ENCODE measurements around the gene SMPD1.

- TF ChIP-seq CTCF (IDR thresholded peaks at IDR 0.05; ENCODE audit: poor library complexity) (no peak), EZH2phosphoT487 (IDR thresholded peaks at IDR 0.05; ENCODE audit: low read depth, severe bottlenecking, unreplicated experiment) (no peak), EZH2 (IDR thresholded peaks at IDR 0.05; ENCODE audit: borderline replicate concordance) (no peak)
Measured at GRCh38 chr11:6413791-6414201, 23.5 kb downstream of the SMPD1 start.

Measured in hepatocyte (in vitro differentiated cells).